NCI-H2107 (cell line): Measurements from ENCODE around the gene KIFC3.
"Not testable (repeated sequence)": the region's sequence is repeated elsewhere in the genome, so short reads cannot be mapped to it uniquely, and the experiment has no call there.

Source experiments
- DNase-seq: peaks from one replicate; lab custom pipeline; 2025; lab: John Stamatoyannopoulos, UW

Gene KIFC3

DNA sequence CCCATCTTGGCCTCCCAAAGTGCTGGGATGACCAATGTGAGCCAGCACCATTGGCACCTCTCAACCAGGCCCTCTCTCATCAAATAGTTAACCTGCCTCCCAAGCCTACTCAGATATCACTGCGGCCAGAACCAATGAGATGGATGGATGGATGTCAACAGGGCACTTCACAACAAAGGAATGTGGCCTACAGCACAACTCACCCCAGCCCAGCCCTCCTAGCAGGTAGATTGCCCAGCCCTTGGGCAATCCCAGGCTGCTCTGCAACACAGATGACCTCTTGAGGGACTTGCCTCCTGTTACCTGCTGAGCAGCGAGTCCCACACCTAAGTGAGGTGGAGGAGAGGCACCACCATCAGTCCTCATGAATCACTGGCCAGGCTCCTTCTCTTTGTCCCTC, 22.6 kb upstream of the KIFC3 start:
- DNase-seq = no peak

DNA sequence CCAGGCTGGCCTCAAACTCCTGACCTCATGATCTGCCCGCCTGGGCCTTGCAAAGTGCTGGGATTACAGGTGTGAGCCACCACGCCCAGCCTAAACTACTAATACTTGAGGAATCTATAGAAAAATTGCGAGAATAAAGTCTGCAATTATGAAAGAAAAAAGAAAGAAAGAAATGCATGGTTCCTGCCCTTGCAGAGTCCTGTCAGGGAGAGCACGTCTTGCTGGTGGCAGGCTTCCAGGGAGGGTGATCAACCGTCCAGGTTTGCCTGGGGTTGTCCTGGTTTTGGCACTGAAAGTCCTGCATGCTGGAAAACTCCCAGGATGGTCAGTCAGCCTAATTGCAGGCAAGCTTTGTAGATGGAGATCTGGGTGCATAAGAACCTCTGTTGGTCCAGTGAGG, 21.5 kb upstream of the KIFC3 start:
- DNase-seq = no peak

DNA sequence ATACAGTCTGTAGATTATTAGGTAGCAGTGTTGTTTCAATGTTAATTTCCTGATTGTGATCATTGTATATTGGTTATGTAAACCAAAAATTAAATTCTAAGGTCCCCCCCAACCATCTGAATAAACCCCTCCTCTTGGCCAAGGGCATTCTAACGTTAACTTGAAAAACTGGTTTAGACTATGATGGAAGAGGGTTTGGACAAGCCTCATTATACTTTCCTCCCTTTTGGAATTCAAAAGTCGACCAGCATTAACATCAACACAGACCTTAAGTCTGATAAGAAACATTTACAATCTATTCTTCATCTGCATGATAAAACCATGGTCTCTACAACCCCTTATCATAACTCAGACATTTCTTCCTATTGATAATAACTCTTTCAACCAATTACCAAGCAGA, 20.6 kb upstream of the KIFC3 start:
- no peak for DNase-seq

DNA sequence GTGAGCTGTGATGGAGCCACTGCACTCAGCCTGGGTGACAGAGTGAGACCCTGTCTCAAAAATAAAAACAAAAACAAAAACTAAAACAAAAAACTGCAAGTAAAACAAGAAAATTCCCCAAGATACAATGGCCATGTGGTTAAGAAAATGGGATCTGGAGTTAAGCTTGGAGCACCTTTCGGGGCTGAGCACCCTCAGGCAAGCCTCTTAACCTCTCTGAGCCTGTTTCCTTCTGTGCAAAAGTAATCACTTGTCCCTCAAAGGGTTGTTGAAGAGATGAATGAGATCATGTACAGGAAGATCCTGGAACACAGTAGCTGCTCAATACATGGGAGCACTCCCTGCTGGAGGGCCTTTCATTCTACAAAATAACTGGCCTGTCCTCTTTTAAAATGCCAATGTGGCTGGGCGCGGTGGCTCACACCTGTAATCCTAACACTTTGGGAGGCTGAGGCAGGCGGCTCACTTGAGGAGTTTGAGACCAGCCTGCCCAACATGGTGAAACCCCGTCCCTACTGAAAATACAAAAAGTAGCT, 19.8 kb upstream of the KIFC3 start:
- no peak for DNase-seq

DNA sequence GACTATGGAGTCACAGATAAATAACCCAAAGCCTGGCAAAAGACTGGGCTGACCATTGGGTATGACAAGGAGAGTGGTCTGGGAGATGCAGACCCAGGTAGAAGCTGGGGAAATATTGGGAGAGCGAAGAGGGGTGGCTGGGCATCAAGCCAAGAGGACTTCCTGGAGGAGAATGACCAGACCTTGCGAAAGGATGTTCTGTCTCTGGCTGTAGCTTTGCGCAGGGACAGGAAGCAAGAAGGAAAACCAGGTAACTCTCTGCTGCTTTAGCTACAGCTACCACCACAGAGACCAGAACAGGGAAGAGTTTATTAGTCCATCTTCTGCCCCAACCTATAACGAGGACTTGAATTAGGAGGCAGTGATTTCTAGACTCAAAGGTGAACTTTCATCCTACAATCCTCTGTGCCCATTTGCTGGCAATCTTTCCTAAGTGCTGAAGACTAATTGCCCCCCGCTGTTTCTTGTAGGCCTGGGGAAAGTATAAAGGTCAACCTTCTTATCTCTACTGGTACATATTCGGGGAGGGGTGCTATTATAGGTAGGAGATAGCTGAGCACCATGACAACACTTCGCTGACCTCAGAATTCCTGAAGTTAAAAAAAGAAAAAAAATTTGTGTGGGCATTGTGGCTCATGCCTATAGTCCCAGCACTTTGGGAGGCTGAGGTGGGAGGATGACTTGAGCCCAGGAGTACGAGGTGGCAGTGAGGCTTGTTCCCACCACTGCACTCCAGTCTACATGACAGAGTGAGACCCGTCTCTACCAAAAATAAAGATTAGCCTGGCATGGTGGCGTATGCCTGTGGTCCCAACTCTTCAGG, 19.1 kb upstream of the KIFC3 start:
- DNase-seq = no peak

DNA sequence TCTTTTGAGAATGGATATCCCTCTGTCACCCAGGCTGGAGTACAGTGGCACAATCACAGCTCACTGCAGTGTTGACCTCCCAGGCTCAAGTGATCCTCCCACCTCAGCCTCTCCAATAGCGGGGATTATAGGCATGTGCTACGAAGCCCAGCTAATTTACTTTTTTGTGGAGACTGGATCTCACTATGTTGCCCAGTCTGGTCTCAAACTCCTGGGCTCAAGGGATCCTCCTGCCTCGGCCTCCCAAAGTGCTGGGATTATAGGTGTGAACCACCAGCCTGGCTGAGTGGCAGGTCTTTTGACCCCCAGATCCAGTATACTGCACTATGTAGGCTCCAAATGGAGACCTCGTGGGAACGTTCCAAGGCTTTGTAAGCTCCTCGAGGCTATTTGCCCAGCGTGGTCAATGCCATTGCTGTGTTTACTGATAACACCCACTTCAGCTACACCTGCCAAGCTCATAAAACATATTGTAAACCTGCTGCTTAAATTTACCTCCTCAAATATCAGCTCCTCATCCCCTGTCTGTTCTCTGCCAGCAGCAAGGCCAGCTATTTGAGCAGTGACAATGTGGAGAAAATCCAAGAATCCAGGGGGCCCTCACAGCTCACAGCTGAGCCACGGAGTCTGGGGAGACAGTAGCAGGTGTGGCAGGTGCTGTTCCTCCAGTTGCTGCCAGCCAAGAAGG, 16.2 kb upstream of the KIFC3 start:
- DNase-seq = peak; percentile 47

DNA sequence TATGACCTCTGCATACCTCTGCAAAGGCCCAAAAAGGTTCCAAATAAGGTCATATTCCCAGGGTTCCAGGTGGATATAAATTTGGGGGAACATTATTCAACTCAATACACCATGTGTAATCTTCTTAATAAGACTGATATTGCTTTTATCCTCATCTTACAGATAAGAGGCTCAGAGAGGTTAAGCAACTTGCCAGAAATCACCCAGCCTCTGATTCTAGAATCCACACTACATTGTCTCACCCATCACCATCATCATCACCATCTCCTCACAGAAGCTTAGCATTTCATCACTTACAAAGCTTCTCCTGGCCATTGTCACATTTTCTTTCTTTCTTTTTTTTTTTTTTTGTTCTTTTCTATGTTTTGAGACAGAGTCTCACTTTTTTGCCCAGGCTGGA, 15.4 kb upstream of the KIFC3 start:
- DNase-seq = no peak

DNA sequence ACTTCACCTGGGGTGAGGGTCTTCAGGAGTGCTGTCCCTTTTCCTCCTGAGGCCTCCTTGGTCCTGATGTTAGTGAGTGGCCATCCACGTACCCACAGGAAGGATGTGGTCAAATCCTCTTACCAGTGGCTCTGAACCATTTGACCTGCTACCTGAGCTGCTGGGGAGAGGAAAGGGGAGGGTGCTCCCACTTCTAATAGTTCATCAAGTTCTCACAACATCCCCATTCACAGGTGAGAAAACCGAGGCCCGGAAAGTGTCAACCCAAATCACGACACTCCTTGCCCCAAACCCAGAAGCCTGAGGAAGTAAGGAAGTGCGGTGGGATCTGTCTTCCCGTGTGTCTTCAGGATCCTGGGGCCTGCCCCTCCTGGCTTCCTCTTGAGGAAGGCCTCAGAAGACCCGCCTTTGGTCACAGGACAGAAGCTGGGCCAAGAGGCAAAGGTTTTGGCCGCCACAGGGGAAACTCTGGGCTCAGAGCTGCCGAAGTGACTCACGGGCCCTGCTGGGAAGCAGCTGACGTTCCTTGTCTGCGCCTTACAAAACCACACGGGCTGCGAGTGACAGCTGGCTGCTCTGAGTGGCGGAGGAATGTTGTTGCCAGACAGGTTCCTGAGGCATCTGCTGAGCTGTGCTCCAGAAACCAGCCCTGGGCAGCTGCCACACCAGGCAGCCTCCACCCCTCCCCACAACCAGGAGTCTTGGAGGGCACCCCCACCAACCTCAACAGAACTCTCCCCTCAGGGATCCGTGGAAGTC, 13.9 kb upstream of the KIFC3 start:
- DNase-seq = no peak

DNA sequence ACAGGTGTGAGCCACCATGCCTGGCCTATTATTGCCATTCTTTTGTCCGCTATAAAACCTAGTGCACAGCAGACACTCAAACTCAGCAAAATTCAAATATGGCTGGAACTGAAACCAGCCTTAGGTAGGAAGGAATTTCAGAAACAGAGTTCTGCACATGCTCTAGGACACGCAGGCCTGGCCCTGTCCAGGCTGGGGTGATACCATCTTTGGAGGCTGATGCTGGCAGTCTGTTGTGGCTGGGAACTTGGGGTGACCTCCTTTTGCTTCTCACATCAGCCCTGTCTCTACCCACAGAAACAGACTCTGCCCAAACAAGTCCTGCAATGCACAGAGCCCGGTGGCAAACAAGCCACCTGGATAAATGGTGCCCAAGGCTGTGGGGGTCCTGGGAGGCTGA, 12.6 kb upstream of the KIFC3 start:
- DNase-seq = no peak

DNA sequence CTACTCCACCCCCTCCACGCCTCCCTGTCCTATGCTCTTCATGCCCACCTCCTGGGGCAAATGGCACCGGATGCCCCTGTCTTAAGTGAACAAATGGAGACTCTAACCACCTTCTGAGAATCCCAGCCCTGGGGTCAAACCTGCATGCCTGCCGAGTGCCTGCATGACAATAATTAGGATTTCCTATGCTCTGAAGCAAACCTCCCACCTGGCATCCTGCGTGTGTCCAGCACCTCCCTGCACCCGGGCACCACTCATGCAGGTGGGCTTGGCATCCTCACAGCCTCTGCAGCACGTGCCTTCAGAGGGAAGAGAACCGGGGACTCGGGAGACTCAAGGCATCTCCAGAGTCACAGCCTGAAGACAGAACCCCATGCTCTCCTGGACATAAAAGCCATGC, 11.2 kb upstream of the KIFC3 start:
- no peak for DNase-seq

DNA sequence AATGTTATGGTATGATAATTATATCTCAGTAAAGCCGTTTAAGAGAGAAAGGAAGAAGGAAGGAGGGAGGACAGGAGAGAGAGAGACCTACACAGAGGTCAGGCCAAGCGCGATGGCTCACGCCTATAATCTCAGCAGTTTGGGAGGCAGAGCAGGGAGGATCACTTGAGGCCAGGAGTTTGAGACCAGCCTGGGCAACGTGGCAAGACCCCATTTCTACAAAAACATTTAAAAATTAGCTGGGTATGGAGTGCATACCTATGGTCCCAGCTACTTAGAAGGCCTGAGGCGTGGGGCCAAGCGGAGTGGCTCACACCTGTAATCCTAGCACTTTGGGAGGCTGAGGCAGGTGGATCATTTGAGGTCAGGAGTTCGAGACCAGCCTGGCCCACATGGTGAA, 9.0 kb upstream of the KIFC3 start:
- not testable (repeated sequence) for DNase-seq

DNA sequence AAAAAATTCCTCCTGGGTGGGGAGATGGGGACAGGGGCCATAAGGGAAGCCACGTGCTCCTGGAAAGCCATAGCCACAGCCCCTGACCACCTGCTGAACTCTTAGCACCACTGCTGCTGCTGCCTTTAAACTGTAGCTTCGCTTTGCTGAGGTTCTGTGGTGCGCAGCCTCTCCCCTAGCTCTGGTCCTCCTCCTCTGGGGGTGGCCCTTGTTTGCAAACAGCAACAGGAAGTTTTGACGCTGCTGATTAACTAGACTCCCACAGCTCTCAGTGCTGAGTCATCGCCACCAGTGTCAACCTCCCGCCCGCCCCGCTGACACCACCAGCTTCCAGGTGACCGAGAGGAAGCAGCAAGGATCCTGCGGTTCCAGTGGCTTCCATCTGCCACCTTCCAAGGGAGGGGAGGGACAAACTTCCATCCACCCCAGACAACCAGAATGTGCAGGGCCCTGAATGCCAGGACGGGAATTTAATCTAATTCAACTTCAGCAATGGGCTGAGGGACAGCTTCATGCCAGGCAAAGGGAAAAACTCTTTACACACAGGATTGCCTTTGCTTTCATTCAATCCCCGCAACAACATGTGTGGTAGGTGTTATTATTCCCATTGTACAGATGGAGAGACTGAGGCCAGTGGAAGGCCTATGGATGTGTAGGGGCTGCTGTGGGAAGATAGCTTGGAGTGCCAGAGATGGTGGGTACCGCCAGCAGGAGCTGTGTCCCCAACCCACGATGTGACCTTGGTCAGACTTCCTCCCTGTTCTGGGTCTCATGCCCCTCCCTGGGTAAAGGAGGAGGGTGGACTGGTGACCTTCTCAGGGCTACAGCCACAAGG, 8.1 kb upstream of the KIFC3 start:
- DNase-seq = peak; percentile 45

DNA sequence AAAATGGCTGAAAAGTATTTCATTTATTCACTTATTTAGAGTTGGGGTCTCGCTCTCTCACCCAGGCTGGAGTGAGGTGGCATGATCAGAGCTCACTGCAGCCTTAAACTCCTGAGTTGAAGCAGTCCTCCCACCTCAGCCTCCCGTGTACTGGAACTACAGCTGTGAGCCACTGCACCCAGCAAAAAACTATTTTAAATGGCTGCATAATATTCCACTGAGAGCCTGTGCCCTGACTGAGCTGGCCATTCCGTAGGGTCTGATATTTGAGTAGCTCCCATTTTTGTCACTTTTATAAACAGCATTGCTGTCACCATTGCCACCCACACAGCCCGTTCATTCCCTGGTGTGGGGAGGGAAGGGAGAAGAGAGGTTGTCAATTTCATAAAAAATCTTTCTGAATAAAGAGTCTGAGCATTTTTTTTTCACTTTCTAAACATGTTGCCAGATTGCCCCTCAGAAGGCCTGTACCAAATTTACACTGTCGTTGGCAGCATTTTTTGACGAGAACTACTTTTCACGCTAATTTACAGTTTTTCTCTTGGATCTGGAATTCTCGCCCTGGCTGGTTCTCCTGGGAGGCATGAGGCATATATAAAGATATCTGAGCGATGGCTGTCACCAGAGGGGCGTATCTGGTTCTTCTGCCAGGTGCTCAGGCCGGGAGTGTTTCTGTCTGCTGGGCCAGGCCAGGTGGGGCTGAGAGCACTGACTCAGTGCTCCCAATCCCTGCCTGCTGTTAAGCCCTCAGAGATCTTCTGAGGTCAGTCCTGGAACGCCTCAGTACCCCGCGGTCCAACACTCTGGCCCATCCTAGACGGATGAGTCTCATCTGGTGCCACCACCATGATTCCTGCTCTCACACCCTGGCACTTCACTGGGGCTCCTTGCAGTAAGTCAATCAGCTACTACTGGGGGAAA, 7.2 kb upstream of the KIFC3 start:
- DNase-seq = no peak

DNA sequence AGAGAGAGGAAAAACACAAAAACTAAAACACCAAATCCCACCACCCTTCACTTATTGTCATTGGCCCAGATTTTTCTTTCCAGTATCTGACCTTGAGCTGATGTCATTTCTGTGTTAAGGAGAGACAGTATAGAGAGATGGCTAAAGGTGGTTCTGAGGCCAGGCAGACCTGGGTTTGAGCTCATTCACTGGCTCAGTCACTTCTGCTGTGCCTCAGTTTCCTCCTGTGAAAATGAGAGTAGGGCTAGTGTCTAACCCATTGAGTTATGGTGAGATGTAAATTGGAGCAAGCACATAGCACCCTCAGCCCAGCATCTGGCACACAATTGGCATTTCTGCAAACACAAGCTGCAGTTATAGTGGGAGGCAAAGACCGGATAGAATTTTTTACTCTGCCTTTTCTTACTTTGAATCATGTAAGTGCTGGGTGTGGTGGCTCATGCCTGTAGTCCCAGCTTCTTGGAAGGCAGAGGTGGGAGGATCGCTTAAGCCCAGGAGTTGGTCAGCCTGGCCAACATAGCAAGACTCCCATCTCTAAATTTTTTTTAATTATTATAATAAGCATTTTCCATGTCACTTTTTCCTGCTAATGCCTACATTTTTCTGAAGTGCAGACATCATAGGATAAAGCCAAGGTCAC, 6.4 kb upstream of the KIFC3 start:
- DNase-seq = no peak

DNA sequence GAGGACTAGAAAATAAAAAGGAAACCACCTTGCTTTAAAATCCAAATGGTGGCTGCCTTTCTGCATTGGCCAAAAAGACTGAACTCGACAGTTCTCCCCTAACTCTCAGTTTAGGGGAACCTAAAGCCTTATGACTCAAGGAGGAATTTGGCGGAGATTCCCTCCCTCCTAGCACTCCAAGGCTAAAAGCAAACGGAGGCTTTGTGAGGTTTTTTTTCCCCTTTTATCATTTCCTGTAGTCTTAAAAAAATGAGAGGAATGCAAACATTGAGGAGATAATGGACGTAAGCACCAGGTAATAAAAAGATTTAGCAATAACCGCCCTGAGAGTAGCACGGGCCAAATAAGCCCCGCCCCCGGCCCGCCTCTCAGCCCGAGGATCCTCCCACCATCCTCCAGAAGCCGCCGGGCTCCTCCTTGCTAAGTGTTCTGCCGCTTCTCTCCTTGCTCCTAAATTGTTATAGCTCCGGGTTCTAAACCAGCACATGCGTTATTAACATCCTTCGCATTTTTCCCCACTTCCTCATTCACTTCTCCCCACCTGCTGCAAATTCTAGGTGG, 5.8 kb upstream of the KIFC3 start:
- DNase-seq = no peak

DNA sequence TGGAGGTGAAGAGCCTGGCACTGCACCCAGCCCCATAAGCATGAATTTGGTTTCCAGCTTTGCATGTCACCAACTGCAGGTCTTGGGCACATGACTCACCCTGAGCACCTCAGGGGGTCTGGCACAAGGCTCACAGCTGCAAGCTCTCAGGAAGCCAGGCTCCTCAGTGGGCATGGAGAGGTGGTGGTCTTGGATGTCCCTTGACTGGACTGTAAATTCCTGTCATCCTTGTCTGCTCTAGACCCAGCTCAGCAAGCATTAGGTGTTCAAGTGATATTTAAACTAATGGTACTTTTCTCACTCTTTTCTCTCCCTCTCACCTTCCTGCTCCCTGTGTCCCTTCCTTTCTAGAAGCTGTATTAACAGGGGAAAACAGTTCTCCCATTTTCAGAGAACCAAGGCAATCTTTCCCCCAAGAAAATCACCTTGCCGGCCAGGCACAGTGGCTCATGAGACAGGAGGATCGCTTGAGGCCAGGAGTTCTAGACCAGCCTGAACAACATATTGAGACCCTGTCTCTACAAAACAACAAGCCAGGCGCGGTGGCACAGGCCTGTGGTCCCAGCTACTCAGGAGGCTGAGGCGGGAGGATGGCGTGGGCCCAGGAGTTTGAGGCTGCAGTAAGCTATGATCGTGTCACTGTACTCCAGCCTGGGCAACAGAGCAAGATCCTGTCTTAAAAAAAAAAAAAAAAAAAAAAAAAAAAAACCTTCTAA, 5.1 kb upstream of the KIFC3 start:
- DNase-seq = no peak

DNA sequence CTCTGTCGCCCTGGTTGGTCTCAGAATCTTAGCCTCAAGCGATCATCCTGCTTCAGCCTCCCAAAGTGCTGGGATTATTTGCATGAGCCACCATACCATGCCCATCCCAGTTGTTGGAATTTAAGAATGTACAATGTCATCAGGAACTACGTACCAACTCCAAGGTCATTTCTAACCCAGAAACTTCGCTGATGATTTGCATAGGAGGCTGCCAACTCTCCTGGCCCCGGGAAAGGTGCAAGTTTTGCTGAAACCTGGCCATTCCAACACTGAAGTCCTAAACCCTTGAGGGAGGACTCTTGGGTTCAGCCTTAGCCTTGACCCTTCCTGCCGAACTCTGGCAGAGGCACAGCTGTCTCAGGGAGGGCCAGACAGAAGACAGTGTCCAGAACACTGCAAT, 2.9 kb upstream of the KIFC3 start:
- no peak for DNase-seq

DNA sequence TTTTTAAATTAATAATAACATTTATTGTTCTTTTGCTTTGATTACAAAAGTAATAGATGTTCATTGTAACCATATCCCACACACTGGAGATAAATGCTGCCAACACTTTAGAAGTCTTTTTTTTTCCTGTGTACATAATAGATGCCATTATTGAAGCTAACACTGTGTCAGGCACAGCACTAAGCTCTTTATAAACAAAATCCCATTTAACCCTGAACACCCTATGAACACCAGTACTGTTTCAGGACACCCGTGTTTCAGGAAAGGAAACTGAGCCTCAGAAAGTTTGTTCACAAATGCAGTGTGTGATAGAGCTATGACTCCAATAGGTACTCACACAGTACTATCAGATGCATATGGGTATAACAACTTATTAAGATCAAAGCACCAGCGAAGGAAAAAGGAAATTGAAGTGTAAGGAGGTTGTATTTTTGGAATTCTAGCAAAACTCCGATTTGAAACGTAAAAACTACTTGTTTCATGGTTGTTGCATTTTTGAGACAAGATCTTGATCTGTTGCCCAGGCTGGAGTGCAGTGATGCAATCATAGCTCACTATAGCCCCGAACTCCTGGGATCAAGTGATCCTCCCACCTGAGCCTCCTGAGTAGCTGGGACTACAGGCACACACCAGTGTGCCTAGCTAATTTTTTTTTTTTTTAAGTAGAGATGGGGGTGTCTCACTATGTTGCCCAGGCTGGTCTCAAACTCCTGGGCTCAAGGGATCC, 2.0 kb upstream of the KIFC3 start:
- no peak for DNase-seq
